ENCODE measurements around the gene ZFY. TPM values are rescaled to one million over a fixed set of nuclear protein-coding genes. Genes with fewer than 3 reads are reported as not detected.

The ZFY gene
- total and polyA plus RNA-seq, 2 of the 13 experiments (the other 11 are each of a cell fraction or from before 2014, with no cell fraction given) = 3.3 to 17.1 TPM

- no peak for TF ChIP-seq ZBTB39 (CRISPR knock-in tag; IDR thresholded peaks at IDR 0.05)
- 0 out of 2 replicates have a peak, but pooled peaks have one; percentile 29 for TF ChIP-seq SMAD3 (CRISPR knock-in tag; IDR thresholded peaks at IDR 0.05)
- TF ChIP-seq POLR2AphosphoS5 (IDR thresholded peaks at IDR 0.05; ENCODE audit: low read depth, low read length) = no peak
- TF ChIP-seq ZNF451 (CRISPR knock-in tag; IDR thresholded peaks at IDR 0.05) = peak; percentile 57; the same call in 1 of the 2 replicates
- TF ChIP-seq ZNF614 (CRISPR knock-in tag; IDR thresholded peaks at IDR 0.05; ENCODE audit: borderline replicate concordance) = 0 out of 2 replicates have a peak, but pooled peaks have one; percentile 28
- TF ChIP-seq FOSL2 (CRISPR knock-in tag; IDR thresholded peaks at IDR 0.05) = peak; percentile 37; the same call in 1 of the 2 replicates
- TF ChIP-seq AKAP8 (CRISPR knock-in tag; IDR thresholded peaks at IDR 0.05) = no peak
- TF ChIP-seq ZNF264 (CRISPR knock-in tag; IDR thresholded peaks at IDR 0.05) = no peak
- TF ChIP-seq ZNF232 (CRISPR knock-in tag; IDR thresholded peaks at IDR 0.05; ENCODE audit: borderline replicate concordance) = 0 out of 2 replicates have a peak, but pooled peaks have one; percentile 52
- TF ChIP-seq NR2C2 (CRISPR knock-in tag; IDR thresholded peaks at IDR 0.05; ENCODE audit: borderline replicate concordance) = no peak
- TF ChIP-seq FOXJ3 (CRISPR knock-in tag; IDR thresholded peaks at IDR 0.05; ENCODE audit: borderline replicate concordance) = no peak; the same call in 1 of the 2 replicates
- peak; percentile 18; the same call in 1 of the 2 replicates for TF ChIP-seq NCOR1 (IDR thresholded peaks at IDR 0.05; ENCODE audit: borderline replicate concordance, low read length)
- TF ChIP-seq REL (CRISPR knock-in tag; conservative IDR thresholded peaks at IDR 0.05) = no peak
- TF ChIP-seq SAP130 (CRISPR knock-in tag; IDR thresholded peaks at IDR 0.05; ENCODE audit: low read depth) = peak; percentile 55; the same call in 1 of the 2 replicates
- no peak for TF ChIP-seq ZNF414 (CRISPR knock-in tag; IDR thresholded peaks at IDR 0.05)
- TF ChIP-seq IRF2 (CRISPR knock-in tag; IDR thresholded peaks at IDR 0.05) = peak; percentile 53; the same call in 1 of the 2 replicates
- peak; percentile 17; the same call in 1 of the 2 replicates for TF ChIP-seq GATAD2A (CRISPR knock-in tag; IDR thresholded peaks at IDR 0.05)
- TF ChIP-seq, protein P1, sequence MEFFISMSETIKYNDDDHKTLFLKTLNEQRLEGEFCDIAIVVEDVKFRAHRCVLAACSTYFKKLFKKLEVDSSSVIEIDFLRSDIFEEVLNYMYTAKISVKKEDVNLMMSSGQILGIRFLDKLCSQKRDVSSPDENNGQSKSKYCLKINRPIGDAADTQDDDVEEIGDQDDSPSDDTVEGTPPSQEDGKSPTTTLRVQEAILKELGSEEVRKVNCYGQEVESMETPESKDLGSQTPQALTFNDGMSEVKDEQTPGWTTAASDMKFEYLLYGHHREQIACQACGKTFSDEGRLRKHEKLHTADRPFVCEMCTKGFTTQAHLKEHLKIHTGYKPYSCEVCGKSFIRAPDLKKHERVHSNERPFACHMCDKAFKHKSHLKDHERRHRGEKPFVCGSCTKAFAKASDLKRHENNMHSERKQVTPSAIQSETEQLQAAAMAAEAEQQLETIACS (CRISPR knock-in tag; IDR thresholded peaks at IDR 0.05) = peak; percentile 97
- peak; percentile 41; the same call in 1 of the 2 replicates for TF ChIP-seq ZNF292 (CRISPR knock-in tag; IDR thresholded peaks at IDR 0.05; ENCODE audit: borderline replicate concordance, low read depth)
- TF ChIP-seq ZNF12 (CRISPR knock-in tag; IDR thresholded peaks at IDR 0.05) = peak; percentile 26; the same call in 1 of the 2 replicates
- no peak for TF ChIP-seq ZNF354B (CRISPR knock-in tag; IDR thresholded peaks at IDR 0.05)
- no peak for TF ChIP-seq NFATC3 (CRISPR knock-in tag; IDR thresholded peaks at IDR 0.05)
- TF ChIP-seq ZFP90 (CRISPR knock-in tag; IDR thresholded peaks at IDR 0.05; ENCODE audit: borderline replicate concordance) = no peak
- TF ChIP-seq MYC (CRISPR knock-in tag; IDR thresholded peaks at IDR 0.05; ENCODE audit: borderline replicate concordance) = peak; percentile 79; the same call in 1 of the 2 replicates
- TF ChIP-seq ZSCAN5A (CRISPR knock-in tag; IDR thresholded peaks at IDR 0.05; ENCODE audit: borderline replicate concordance) = no peak
- TF ChIP-seq ZNF790 (CRISPR knock-in tag; IDR thresholded peaks at IDR 0.05; ENCODE audit: borderline replicate concordance) = no peak
These were observed 695 bp downstream of the ZFY start (continued) for GRCh38 chrY:2935716-2936435.

Data from HepG2 (cell line).